DMS153 treated with DMSO at 0.1 percent for 48 hours (cell line): ENCODE results near the gene TPCN2.

Source experiments
- DNase-seq: peaks from one replicate; lab custom pipeline; 2025; ENCODE audit not compliant: unreplicated experiment; lab: John Stamatoyannopoulos, UW

The TPCN2 gene

GRCh38 chr11:69091638-69092165, 43.0 kb downstream of the TPCN2 start:
- no peak for DNase-seq

GRCh38 chr11:69092263-69092662, 43.5 kb downstream of the TPCN2 start:
- DNase-seq = no peak

- no peak for DNase-seq
These were observed 44.4 kb downstream of the TPCN2 start for GRCh38 chr11:69093106-69093505.

GRCh38 chr11:69094111-69094914, 45.6 kb downstream of the TPCN2 start:
- DNase-seq = no peak

GRCh38 chr11:69094915-69095290, 46.2 kb downstream of the TPCN2 start:
- DNase-seq = no peak

GRCh38 chr11:69095300-69095699, 46.6 kb downstream of the TPCN2 start:
- no peak for DNase-seq

GRCh38 chr11:69096473-69096872, 47.7 kb downstream of the TPCN2 start:
- DNase-seq = no peak

- no peak for DNase-seq
These were observed 48.5 kb downstream of the TPCN2 start for GRCh38 chr11:69097263-69097662.

GRCh38 chr11:69099180-69099579, 50.4 kb downstream of the TPCN2 start:
- no peak for DNase-seq

- no peak for DNase-seq
These were observed 51.9 kb downstream of the TPCN2 start for GRCh38 chr11:69100454-69101114.

- DNase-seq = peak; percentile 63
These were observed 52.5 kb downstream of the TPCN2 start for GRCh38 chr11:69101115-69101791.

GRCh38 chr11:69101792-69102695, 53.3 kb downstream of the TPCN2 start:
- no peak for DNase-seq

GRCh38 chr11:69102732-69103615, 54.2 kb downstream of the TPCN2 start:
- no peak for DNase-seq

GRCh38 chr11:69104212-69104855, 55.6 kb downstream of the TPCN2 start:
- no peak for DNase-seq

GRCh38 chr11:69104856-69105395, 56.2 kb downstream of the TPCN2 start:
- DNase-seq = no peak

GRCh38 chr11:69105461-69106030, 56.8 kb downstream of the TPCN2 start:
- no peak for DNase-seq

- no peak for DNase-seq
These were observed 57.5 kb downstream of the TPCN2 start for GRCh38 chr11:69106031-69106811.

GRCh38 chr11:69107413-69107812, 58.7 kb downstream of the TPCN2 start:
- DNase-seq = no peak
